A549 (cell line): ENCODE data around the gene PI4K2B.

Experiments used
- CBX2 ChIP-seq: fragments of 200-600 bp; sonication (generic); IDR thresholded peaks from 2 replicates; pipeline ENCODE4 v1.6.1; 2016; ENCODE audit warnings: low read depth, mild to moderate bottlenecking, borderline replicate concordance
- CBX8 ChIP-seq: fragments of 200-600 bp; sonication (generic); IDR thresholded peaks from 2 replicates; pipeline ENCODE4 v1.6.1; 2016
- CEBPB ChIP-seq, 2 experiments: fragments of >200 bp in 1 of 2; sonication (Bioruptor Twin) in 1 of 2; formaldehyde crosslinking in 1 of 2; IDR thresholded peaks; 2 replicates each; pipeline ENCODE4 v1.6.1; 2012 to 2016
- JUN ChIP-seq, 2 experiments: fragments of >200 bp; sonication (Bioruptor Twin); formaldehyde crosslinking; IDR thresholded peaks; 2 replicates in 1 of 2; 3 replicates in 1 of 2; pipeline ENCODE4 v1.6.1; 2016 to 2017
- POLR2A ChIP-seq: IDR thresholded peaks from 2 replicates; pipeline ENCODE4 v1.6.1; 2012; ENCODE audit warnings: mild to moderate bottlenecking, low read length
- RAD21 ChIP-seq, 2 experiments: fragments of >200 bp in 1 of 2; sonication (Bioruptor Twin) in 1 of 2; formaldehyde crosslinking in 1 of 2; IDR thresholded peaks in 1 of 2; conservative IDR thresholded peaks in 1 of 2; 2 replicates in 1 of 2; 3 replicates in 1 of 2; pipeline ENCODE4 v1.6.1; 2012 to 2018; ENCODE audit warnings: inconsistent platforms in 1 of 2
- RARB ChIP-seq: fragments of 250-450 bp; sonication (Bioruptor Pico); IDR thresholded peaks from 2 replicates; pipeline ENCODE4 v1.8.0; 2021; ENCODE audit warnings: mild to moderate bottlenecking, moderate library complexity
- SREBF2 ChIP-seq: fragments of 450-650 bp; IDR thresholded peaks from 2 replicates; pipeline ENCODE4 v1.6.1; 2014; ENCODE audit warnings: mild to moderate bottlenecking, moderate library complexity
- TF ChIP-seq, protein P1 (sequence below): IDR thresholded peaks from 2 replicates; pipeline ENCODE4 v1.6.1; 2012
- TF ChIP-seq, protein P2 (sequence below): fragments of >200 bp; sonication (Bioruptor Twin); formaldehyde crosslinking; IDR thresholded peaks from 3 replicates; pipeline ENCODE4 v1.5.1; 2016
- TF ChIP-seq, protein P3 (sequence below): fragments of 200-600 bp; sonication (generic); IDR thresholded peaks from 2 replicates; pipeline ENCODE4 v1.6.1; 2016; ENCODE audit warnings: antibody characterized with exemption, mild to moderate bottlenecking, moderate library complexity

DNA sequence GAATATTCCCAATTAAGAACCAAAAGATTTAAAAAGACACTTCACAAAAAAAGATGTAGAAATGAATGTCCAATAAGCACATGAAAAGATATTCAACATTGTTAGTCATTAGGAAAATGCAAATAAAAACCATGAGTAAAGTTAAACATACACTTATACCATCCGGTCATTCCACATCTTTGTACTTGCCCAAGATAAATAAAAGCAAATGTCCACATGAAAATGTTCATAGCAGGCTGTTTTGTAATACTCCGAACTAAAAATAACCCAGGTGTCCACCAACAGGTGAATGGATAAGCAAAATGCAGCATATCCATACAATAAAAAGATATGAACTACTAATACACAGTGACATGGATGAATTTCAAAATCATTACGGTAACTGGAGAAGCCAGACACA, 50.1 kb downstream of the PI4K2B start:
- TF ChIP-seq, protein P1, sequence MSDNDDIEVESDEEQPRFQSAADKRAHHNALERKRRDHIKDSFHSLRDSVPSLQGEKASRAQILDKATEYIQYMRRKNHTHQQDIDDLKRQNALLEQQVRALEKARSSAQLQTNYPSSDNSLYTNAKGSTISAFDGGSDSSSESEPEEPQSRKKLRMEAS, result no peak
- TF ChIP-seq POLR2A, result no peak
- TF ChIP-seq RARB (CRISPR knock-in tag), result no peak
- TF ChIP-seq CEBPB (IDR thresholded peaks at IDR 0.05), result no peak
- TF ChIP-seq, protein P2, sequence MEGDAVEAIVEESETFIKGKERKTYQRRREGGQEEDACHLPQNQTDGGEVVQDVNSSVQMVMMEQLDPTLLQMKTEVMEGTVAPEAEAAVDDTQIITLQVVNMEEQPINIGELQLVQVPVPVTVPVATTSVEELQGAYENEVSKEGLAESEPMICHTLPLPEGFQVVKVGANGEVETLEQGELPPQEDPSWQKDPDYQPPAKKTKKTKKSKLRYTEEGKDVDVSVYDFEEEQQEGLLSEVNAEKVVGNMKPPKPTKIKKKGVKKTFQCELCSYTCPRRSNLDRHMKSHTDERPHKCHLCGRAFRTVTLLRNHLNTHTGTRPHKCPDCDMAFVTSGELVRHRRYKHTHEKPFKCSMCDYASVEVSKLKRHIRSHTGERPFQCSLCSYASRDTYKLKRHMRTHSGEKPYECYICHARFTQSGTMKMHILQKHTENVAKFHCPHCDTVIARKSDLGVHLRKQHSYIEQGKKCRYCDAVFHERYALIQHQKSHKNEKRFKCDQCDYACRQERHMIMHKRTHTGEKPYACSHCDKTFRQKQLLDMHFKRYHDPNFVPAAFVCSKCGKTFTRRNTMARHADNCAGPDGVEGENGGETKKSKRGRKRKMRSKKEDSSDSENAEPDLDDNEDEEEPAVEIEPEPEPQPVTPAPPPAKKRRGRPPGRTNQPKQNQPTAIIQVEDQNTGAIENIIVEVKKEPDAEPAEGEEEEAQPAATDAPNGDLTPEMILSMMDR, result no peak
- no peak for TF ChIP-seq RAD21 (conservative IDR thresholded peaks at IDR 0.05 in 1 of 2, IDR thresholded peaks at IDR 0.05 in 1 of 2)
- no peak for TF ChIP-seq SREBF2
- no peak for TF ChIP-seq CBX8
- TF ChIP-seq, protein P3, sequence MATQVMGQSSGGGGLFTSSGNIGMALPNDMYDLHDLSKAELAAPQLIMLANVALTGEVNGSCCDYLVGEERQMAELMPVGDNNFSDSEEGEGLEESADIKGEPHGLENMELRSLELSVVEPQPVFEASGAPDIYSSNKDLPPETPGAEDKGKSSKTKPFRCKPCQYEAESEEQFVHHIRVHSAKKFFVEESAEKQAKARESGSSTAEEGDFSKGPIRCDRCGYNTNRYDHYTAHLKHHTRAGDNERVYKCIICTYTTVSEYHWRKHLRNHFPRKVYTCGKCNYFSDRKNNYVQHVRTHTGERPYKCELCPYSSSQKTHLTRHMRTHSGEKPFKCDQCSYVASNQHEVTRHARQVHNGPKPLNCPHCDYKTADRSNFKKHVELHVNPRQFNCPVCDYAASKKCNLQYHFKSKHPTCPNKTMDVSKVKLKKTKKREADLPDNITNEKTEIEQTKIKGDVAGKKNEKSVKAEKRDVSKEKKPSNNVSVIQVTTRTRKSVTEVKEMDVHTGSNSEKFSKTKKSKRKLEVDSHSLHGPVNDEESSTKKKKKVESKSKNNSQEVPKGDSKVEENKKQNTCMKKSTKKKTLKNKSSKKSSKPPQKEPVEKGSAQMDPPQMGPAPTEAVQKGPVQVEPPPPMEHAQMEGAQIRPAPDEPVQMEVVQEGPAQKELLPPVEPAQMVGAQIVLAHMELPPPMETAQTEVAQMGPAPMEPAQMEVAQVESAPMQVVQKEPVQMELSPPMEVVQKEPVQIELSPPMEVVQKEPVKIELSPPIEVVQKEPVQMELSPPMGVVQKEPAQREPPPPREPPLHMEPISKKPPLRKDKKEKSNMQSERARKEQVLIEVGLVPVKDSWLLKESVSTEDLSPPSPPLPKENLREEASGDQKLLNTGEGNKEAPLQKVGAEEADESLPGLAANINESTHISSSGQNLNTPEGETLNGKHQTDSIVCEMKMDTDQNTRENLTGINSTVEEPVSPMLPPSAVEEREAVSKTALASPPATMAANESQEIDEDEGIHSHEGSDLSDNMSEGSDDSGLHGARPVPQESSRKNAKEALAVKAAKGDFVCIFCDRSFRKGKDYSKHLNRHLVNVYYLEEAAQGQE, result no peak
- no peak for TF ChIP-seq CBX2
- no peak for TF ChIP-seq JUN (IDR thresholded peaks at IDR 0.05)
